Neural cell (in vitro differentiated cells): ENCODE results near the gene COLQ.

Experiments used
- EP300 ChIP-seq: fragments of 450-650 bp; conservative IDR thresholded peaks from 2 replicates; pipeline ENCODE4 v1.6.1; 2014; ENCODE audit warnings: antibody characterized with exemption, mild to moderate bottlenecking, moderate library complexity; ENCODE audit not compliant: poor library complexity, severe bottlenecking
- EZH2 ChIP-seq: fragments of 200-600, 300-800 bp; shearing (Covaris generic), sonication (generic); IDR thresholded peaks from 2 replicates; pipeline ENCODE4 v1.6.1; 2014; ENCODE audit warnings: antibody characterized with exemption, low read length, borderline replicate concordance, mild to moderate bottlenecking; ENCODE audit not compliant: insufficient read depth, poor library complexity, severe bottlenecking
- MXI1 ChIP-seq: fragments of 450-650 bp; conservative IDR thresholded peaks from 2 replicates; pipeline ENCODE4 v1.6.1; 2014; ENCODE audit warnings: antibody characterized with exemption, mild to moderate bottlenecking; ENCODE audit not compliant: poor library complexity, severe bottlenecking
- POLR2AphosphoS5 ChIP-seq: IDR thresholded peaks from 2 replicates; pipeline ENCODE4 v1.6.1; 2012
- RAD21 ChIP-seq: fragments of 450-650 bp; conservative IDR thresholded peaks from 2 replicates; pipeline ENCODE4 v1.6.1; 2014; ENCODE audit warnings: antibody characterized with exemption, mild to moderate bottlenecking, moderate library complexity
- SMC3 ChIP-seq: fragments of 450-650 bp; conservative IDR thresholded peaks from 2 replicates; pipeline ENCODE4 v1.6.1; 2014; ENCODE audit warnings: antibody characterized with exemption, mild to moderate bottlenecking, moderate library complexity; ENCODE audit not compliant: poor library complexity
- TAF1 ChIP-seq: IDR thresholded peaks from 2 replicates; pipeline ENCODE4 v1.6.1; 2012; ENCODE audit warnings: low read depth
- TF ChIP-seq, protein P1 (sequence below): fragments of 450-650 bp; IDR thresholded peaks from 2 replicates; pipeline ENCODE4 v1.5.1; 2014; ENCODE audit warnings: antibody characterized with exemption, mild to moderate bottlenecking, moderate library complexity; ENCODE audit not compliant: poor library complexity, severe bottlenecking
- TF ChIP-seq, protein P2 (sequence below): IDR thresholded peaks from 2 replicates; pipeline ENCODE4 v1.6.1; 2012; ENCODE audit warnings: borderline replicate concordance

DNA sequence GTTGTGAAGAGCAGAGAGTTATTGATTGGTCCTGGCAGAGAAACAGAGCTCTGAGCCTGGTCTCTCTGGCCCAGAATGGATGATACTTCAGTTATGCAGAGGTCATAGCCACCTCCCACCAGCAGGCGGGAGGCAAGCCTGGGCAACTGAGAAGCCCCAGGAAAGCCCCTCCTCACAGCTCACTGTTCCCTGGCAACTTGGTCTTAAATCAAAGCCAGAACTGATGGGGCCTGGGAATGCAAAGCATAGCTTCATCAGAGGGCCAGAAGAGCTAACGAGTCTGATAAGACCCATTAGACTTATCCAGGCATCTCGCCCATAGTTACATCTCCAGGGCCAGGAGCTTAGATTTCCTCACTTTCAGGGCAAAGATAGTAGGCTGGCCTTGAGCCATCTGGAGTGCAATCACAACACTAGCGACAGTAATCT lies 5.5 kb upstream of the COLQ start:
- TF ChIP-seq, protein P1, sequence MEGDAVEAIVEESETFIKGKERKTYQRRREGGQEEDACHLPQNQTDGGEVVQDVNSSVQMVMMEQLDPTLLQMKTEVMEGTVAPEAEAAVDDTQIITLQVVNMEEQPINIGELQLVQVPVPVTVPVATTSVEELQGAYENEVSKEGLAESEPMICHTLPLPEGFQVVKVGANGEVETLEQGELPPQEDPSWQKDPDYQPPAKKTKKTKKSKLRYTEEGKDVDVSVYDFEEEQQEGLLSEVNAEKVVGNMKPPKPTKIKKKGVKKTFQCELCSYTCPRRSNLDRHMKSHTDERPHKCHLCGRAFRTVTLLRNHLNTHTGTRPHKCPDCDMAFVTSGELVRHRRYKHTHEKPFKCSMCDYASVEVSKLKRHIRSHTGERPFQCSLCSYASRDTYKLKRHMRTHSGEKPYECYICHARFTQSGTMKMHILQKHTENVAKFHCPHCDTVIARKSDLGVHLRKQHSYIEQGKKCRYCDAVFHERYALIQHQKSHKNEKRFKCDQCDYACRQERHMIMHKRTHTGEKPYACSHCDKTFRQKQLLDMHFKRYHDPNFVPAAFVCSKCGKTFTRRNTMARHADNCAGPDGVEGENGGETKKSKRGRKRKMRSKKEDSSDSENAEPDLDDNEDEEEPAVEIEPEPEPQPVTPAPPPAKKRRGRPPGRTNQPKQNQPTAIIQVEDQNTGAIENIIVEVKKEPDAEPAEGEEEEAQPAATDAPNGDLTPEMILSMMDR = no peak
- TF ChIP-seq MXI1 (no peak), RAD21 (no peak), POLR2AphosphoS5 (no peak), EP300 (no peak), EZH2 (no peak), SMC3 (no peak), TAF1 (no peak)
- TF ChIP-seq, protein P2, sequence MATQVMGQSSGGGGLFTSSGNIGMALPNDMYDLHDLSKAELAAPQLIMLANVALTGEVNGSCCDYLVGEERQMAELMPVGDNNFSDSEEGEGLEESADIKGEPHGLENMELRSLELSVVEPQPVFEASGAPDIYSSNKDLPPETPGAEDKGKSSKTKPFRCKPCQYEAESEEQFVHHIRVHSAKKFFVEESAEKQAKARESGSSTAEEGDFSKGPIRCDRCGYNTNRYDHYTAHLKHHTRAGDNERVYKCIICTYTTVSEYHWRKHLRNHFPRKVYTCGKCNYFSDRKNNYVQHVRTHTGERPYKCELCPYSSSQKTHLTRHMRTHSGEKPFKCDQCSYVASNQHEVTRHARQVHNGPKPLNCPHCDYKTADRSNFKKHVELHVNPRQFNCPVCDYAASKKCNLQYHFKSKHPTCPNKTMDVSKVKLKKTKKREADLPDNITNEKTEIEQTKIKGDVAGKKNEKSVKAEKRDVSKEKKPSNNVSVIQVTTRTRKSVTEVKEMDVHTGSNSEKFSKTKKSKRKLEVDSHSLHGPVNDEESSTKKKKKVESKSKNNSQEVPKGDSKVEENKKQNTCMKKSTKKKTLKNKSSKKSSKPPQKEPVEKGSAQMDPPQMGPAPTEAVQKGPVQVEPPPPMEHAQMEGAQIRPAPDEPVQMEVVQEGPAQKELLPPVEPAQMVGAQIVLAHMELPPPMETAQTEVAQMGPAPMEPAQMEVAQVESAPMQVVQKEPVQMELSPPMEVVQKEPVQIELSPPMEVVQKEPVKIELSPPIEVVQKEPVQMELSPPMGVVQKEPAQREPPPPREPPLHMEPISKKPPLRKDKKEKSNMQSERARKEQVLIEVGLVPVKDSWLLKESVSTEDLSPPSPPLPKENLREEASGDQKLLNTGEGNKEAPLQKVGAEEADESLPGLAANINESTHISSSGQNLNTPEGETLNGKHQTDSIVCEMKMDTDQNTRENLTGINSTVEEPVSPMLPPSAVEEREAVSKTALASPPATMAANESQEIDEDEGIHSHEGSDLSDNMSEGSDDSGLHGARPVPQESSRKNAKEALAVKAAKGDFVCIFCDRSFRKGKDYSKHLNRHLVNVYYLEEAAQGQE = no peak
